H4 (cell line): Measurements from ENCODE around the gene NRIP1. TPM values are rescaled to one million over a fixed set of nuclear protein-coding genes. Genes with fewer than 3 reads are reported as not detected.
A peak's percentile ranks its signal among the peaks of the same experiment; 100 is the strongest.

Source experiments
- DNase-seq: peaks from one replicate; pipeline ENCODE4 v3.0.0-alpha.2; 2015; ENCODE audit warnings: low spot score
- total RNA-seq: library from RNA; depleted of rRNA; stranded (reverse); fragments of >200 nt; shearing (Covaris generic); gene quantifications from 2 replicates; pipeline ENCODE4 v1.2.3, GENCODE V29; 2014

The NRIP1 gene
- total RNA-seq, 1 experiment from 2014 or later: 17.3 TPM

DNA sequence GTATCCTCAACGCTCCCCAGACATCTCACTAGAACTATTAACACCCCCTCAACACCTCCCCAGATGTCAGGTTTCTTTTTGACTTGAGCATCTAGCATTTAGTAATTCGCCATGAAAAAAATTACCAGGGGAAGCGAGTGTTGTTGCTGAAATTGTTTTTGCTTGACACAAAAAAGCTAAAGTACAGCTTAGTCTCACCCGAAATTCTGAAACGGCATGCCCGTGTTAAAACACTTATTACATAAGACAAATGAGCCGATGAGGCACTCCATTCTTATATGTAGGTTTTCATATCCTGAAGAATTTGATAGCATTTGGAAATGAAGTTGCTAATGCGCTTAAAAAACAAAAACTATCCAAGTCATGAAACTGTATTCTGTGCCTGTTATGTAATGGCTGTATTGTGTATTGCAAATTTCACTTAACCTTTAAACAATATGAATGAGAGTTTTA is 1.3 kb upstream of the NRIP1 start:
- DNase-seq: no peak

DNA sequence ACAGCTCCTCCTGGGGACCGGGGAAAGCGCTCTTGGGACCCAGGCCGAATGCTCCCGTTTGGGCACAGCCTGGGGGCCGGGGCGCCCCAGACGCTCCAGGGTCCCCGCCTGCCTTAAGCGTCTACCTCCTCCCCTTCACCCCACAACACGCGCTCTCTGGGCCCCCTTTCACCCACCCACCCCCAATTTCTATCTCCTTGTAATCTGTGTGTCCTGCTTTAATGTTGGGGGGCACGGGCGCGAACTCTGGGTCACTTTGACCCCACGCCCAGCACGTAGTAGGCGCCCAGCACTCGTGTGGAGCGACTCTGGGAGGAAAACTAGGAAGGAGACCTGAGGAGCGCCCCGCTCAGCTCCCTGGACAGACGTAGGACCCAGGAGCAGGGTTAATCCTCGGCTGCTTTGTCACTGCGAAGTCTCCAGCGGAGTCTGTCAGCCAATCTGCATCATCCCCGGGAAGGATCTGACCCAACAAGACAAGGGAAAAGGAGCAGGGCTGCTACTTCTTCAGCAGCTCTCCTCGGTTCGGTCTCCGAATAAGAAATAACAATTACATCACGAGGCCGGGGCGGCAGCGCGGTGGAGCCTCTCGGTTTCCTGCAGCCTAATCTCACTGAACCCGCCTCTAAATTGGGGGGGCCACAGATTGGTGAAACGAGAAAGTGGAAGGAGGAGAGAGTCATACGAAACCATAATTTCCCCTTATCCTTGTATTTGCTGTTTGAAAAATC is 757 bp upstream of the NRIP1 start:
- DNase-seq: peak; percentile 73

DNA sequence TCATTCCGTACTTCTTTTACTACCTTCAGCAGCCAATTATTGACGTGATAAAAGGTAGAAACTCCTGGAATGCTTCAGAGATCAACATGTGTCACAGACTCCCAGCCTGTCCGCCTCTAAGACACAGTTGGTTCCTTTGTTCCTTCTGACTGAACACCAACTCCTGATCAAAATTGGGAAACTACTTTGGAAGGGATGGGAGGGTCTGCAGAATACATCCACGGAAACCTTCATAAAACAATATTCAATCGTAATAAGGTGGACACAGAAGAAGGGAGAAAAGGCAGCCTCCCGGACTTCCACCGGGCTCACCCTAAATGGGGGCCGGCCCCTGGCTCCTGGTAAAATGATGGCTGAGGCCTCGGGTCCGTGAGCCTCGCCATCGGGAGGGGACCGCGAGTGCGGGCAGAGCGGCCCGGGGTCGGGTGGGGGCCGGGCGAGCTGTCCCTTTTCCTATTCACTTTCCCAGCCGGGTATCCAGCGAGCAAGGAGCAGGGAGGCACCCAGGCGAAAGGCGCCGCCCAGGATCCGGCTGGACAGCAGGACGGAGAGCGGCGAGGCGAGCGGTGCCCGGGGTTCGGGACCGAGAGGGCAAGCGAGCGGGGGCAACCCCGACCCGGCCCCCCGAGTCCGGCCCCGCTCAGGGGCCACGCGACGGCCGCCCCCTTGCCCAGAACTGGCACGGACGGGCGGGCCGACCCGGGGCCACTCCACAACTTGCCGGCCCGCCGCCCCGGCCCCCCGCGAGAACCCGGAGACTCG is 805 bp downstream of the NRIP1 start:
- no peak for DNase-seq

DNA sequence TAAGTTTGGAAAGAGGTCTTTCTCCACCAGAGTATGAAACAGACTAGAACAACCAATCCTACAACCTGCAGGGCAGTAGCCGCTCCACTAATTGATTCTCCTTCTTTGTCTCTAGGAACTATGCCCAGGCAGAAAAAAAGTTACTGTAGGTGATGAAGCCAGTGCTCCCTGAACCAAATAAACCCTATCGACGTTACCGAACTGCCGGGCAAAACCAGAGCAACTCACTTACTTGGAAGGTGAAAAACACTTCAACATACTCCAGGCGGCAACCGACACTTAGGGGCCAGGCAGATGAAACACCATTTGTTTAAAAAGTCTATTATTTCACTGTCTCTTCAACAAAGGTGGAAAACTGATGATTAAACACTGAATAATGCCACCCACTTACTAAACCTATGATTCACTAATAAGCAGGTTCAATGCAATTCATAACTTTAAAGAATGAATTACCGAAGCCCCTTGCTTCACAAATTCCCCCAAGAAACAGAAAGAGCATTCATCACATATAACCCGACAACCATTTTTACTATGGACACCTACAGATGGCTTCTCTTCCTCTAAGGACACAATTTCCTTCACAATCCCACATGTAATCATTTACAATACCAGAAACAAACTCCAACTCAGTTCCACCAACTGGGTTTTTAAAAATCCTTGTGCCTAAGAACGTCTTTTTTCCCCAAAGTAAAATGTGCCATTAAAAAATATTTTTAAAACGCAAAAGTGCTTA is 1.6 kb downstream of the NRIP1 start:
- peak; percentile 21 for DNase-seq

DNA sequence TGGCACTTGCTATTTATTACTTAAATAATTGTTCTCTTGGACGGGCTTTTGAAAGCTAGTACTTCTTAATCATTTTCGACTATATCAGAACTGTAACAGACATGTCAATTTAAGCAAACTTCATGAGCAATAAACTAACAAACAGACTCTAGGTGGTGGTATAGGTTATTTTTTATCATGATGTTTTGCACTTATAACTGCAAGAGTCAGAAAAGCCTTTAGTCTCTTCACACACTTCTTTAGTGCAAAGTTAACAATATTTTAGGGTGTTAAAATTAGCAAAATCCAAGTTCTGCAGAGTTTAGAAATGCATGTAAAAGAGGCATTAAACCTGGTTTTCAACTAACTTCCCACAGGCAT is 2.2 kb downstream of the NRIP1 start:
- DNase-seq: peak; percentile 51

DNA sequence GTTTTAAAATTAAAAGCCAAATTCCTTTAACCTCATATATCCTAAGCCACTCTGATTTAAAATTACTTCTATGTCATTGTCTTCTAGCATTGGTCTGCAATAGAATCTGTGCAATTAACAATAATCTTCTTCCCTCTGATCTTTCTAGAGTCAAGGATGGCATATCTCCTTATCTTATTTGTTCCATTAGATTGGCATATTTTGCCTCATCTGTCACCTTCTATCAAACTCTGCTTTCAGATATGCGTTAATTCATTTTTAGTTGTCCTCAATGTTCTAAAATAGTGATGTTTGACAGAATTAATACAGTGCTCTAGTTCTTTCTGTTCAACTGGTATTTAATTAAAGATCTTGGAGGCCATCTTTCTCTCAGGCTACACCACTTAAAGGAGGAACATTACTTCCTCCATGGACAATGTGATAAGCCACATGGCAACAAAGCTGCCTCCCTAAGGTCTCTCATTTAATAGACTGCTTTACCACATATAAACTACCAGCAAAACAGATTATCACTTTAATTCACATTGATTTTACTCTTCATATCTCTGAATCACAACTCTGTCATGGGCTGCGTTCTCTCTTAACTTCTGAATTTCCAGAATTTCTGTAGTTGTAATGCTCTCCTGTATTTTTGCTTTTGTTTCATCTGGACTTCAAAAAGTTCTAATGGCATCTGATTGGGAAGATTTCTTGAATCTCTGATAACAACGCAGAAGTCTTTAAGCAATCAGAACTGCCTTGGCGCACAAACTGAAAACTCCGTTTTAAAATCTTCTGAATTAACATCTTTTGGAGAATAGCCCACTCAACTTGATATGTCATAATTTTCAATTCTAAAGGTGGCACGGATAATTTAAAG is 2.8 kb downstream of the NRIP1 start:
- no peak for DNase-seq

DNA sequence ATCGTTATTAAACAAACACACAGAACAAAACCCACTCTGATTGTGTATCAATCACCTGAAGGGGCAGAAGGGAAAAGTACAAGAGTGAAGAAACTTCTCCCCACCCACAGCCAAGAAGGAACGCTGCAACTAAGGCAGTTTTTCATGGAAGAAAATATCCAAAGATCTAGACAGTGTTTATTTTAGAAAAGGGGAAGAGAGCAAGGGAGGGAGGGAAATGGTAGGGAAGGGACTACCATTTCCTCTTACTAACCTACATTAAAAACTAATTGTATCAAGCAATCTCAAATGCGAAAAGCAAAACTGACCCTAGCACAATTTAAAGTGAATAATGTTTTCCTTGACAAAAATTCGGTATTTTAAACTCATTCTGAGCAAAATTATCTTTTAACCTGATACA is 3.5 kb downstream of the NRIP1 start:
- no peak for DNase-seq

DNA sequence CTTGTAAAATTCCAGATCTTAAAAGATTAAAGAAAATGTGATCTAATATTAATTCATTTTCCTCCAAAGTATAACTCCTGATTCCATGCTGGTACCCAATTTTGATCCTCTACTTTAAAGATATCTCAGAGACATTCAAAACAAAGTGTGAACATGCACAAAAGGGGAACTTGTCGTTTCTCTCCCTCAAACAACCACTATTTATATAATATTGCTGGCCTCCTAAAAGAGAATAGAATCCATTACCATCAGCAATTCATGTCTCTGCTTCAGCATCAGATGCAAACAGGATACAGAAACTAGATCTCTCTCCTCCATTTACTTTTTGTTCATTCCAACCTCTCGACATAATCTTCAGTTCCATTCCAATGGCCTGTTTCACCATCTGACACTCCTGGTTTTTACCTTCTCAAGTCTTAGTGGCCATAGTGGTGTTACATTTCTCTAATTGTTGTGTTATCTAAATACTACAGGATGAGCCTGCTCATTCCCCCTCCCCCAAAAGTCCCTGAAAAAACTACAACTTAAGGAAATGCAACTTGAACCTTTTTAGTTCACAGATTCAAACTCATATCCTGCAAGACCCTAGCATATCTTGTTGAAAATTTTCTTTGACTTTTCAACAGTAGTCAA is 4.1 kb downstream of the NRIP1 start:
- DNase-seq: no peak

DNA sequence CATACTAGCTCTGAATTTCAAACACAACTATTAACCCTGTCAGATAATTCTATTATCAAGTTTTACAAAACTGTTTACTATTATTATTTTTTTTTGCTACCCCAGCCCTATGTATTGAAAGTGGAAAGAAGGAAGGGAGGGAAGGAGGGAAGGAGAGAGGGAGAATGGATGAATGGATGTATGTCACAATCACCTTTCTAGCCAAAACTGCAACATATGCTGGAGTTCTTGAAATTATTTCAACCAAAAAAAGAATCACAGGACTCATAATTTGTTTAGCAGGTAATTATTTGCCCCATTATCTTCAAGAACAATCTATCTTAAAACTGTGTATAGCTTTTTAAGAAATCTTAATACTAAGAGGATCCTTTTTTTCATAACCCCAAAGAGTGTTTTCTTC is 5.4 kb downstream of the NRIP1 start:
- DNase-seq: no peak

DNA sequence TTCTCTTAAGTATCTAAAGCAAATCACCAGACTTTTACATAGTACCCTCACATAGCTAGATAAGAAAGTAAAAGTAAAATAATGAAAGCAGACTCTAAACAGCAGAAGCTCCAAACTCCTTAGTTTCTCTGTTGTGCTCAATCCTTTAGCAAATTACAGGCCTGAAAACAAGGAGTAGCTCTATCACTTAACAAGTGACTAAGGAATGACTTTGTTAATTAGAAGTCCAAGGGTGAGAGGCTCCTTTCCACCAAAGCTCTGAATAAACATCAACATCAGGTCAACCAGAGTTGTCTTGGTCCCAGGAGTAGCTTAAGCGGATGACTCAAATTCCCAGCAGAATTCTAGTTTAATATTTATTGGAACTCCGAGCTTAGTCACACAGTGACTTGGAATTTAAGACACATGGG is 5.9 kb downstream of the NRIP1 start:
- peak; percentile 48 for DNase-seq

DNA sequence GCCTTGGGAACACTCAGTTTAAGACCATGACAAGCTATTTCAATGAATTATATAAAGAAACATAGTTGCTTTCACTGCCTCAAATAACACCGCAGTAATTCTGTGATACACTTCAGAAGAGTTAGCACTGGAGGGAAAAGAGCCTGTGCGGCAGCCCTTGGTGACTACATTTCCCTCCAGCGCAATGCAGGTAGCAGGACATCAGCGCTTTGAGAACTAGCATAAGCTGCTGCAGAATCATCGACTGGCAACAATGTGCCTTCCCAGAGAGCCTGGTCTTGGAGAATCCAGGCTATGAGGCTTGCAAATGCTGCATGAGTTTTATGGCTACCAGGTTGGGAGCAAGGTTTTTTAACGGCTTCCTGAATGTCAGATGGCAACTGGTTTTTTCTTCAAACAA is 7.5 kb downstream of the NRIP1 start:
- no peak for DNase-seq

DNA sequence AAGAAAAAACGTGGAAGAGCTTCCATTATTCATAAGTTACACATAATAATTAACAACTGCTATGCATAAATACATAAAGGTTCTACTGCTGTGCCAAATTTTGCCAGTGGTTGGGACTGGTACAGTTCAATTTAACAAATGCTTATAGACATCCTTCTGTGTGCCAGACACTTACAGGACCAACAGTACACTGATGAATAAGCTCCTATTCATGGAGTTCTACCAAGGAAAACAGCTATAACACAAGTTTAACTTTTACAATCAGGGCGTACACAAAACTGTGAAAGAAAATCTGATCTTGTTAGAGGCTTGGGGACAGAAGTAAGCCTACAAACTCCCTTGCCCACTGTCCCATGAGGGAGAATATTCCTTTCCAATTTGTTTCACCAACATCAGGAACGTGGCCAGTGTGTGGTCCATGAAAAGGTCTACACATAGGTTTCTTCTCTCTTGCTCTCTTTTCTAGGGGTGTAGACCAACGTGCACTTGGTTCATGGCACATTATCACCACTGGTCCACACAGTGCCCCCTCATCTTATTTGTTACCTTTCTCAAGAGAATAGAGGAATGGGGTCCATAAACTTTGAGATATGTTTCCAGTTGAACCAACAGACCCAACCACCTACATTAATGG is 10.1 kb downstream of the NRIP1 start:
- no peak for DNase-seq

DNA sequence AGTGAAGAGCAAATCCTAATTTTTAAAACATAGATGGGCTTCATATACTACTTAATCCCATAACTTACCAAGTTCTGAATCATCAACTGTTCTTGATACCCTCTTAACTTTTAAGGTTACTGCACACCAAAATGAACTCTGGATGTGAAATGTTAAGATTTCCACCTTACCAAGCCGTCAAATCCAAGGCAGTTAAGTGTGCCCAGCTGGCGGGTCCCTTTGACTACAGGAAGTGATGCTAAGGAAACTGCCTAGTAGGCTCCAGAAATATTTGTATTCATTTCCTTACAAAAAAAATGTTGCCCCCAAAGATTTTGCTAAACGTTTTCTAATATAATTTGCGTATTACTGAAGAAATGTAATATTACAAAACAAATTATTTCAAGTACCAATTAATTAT is 10.7 kb downstream of the NRIP1 start:
- DNase-seq: no peak

DNA sequence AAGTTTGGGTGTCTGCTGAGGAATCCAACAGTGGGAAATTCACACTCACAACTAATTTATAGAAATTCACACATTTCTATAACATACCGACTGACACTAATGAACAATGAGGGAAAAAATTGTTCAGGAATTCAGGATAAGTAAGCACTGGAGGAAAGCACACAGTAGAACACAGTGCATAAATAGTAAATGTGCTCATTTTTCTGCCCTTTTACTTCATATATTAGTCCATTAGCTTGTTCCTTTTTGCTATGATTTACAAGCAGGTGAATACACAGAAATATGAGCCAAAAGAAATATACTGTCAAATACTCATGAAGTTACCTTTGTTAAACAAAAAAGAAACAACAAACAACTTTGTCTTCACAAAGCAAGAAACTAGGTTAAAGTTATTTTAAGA is 11.3 kb downstream of the NRIP1 start:
- no peak for DNase-seq

DNA sequence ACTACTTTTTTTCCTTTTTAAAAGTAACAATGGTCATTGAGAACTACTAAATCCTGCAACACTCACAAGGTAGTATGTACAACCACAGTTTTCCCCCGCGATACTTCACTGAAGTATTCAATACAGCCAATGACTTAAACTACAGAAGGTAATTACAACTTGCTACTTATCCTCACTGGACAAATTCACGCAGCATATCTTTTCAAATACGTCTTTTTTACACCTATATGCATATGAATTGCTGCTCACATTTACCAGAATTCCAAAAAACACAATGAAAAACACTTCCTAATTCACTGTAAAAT is 12.4 kb downstream of the NRIP1 start:
- DNase-seq: no peak

DNA sequence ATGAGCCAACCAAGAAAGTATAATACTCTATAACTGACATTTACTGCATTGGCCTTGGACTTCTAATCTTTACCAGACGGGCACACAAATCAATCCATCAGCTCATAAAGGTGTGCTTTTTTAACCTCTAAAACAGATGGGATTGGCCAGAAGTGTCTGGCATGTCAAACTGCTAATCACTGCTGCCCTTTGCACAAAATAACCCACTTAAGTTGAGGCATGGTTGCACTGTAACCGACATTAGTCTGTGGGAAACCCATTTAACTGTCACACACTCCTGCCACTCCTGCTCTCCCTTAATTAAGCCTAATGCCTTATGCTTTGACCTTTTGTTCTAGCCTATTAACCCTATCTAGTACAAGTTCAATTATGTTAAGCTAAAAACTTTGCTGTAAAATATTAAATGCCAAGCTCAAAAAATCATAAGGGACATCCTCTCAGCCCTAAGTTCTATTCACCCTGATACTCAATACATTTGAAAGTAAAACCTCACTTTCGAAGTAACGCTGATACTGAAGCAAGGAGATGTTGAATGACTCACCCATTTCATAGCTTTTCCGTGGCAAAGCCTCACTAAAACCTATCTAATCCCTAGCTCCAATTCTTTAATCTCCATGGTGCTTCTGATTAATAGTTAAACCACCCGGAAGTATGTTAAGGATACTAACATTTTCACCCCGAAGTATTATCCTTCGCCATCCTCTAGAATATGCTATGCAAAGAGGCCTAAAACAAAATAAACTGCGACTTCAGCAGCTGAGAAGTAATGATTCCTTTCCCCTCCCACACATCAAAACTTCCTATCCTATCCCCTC is 12.9 kb downstream of the NRIP1 start:
- no peak for DNase-seq

DNA sequence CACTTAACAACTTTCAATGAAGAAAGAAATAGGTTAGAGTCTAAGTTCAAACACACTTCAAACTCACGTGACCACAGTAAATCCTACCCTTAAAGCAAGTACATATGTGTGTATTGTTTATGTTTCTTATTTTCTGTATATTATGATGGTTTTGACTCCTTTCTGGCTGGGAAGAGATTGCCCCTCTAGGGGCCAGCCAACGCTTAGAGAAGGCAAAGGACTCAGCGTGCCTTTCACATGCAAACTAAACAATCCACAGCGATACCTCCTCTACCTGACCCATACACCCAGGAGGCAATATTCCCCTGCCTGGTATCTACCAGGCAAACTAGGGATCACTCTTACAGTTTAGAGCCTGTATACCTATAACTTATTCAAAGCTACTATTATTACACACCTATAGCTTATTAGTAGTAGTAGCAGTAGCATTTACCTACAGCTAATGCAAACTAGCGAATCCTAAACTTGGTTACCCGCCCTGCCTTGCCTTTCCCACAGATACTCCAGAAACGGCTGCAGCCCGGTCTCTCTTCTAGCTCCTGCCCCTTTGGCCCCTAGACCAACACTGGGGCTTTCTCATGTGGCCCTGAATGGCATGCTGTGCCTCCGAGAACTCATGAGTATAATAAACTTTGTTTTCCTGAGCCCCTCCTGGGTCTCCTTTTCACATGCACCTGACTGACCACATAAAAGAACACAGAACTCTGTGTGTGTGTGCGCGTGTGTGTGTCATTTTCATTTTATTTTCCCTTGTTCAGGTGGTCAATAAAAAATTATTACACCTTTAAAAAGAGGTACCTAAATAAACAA is 14.0 kb downstream of the NRIP1 start:
- no peak for DNase-seq

DNA sequence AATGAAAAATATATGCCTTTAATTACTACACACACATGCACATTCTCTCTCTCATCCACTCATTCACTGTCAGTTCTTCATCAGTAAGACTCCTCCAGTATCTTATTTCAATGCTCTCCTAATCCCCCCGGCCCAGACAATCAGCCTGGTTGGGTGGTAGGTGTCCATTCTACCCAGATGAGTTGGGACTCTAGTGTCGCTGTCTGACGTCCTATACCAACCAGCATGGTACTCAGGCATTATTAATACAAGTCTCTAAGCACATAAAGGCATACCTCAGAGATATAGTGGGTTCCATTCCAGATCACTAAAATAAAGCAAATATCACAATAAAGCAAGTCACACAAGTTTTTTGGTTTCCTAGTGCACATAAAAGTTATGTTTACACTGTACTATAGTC is 19.8 kb downstream of the NRIP1 start:
- DNase-seq: no peak

DNA sequence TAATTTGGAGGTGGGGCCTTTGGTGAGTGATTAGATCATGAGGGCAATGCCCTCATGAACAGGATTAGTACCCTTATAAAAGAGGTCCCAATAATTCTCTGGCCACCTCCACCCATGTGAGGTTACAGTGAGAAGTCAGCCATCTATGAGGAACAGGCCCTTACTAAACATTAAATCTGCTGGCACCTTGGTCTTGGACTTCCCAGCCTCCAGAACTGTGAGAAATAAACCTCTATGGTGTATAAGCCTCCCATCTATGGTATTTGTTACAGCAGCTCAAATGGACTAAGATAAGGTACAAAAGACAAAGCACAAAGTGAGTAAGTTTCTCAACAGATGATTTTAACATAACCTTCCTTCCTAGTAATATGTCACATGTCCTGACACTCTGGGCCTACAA is 22.3 kb downstream of the NRIP1 start:
- DNase-seq: no peak
